M059J (cell line): Measurements from ENCODE around the gene NPHP4. TPM values are rescaled to one million over a fixed set of nuclear protein-coding genes. Genes with fewer than 3 reads are reported as not detected.

ENCODE experiments used
- DNase-seq: peaks from one replicate; pipeline ENCODE4 v3.0.0-alpha.2; 2012; ENCODE audit warnings: low read depth
- total RNA-seq: library from RNA; depleted of rRNA; stranded (reverse); fragments of >200 nt; shearing (Covaris generic); gene quantifications from 2 replicates; pipeline ENCODE4 v1.2.3, GENCODE V29; 2014

The NPHP4 gene
- total RNA-seq, 1 experiment from 2014 or later, result 7.8 TPM

- DNase-seq, result peak; percentile 8
Observed at GRCh38 chr1:5913078-5913845, 79.0 kb downstream of the NPHP4 start.

GRCh38 chr1:5911871-5912271 is 80.4 kb downstream of the NPHP4 start:
- no peak for DNase-seq

- no peak for DNase-seq
Observed at GRCh38 chr1:5911157-5911556, 81.1 kb downstream of the NPHP4 start.

- no peak for DNase-seq
Observed at GRCh38 chr1:5910666-5911065, 81.6 kb downstream of the NPHP4 start.

GRCh38 chr1:5910276-5910620 is 82.0 kb downstream of the NPHP4 start:
- DNase-seq, result no peak

- no peak for DNase-seq
Observed at GRCh38 chr1:5909576-5910275, 82.5 kb downstream of the NPHP4 start.

GRCh38 chr1:5908461-5909375 is 83.5 kb downstream of the NPHP4 start:
- DNase-seq, result no peak

GRCh38 chr1:5907966-5908365 is 84.3 kb downstream of the NPHP4 start:
- DNase-seq, result no peak

GRCh38 chr1:5907386-5907785 is 84.8 kb downstream of the NPHP4 start:
- no peak for DNase-seq

- no peak for DNase-seq
Observed at GRCh38 chr1:5906966-5907365, 85.3 kb downstream of the NPHP4 start.

- no peak for DNase-seq
Observed at GRCh38 chr1:5906116-5906515, 86.1 kb downstream of the NPHP4 start.

- no peak for DNase-seq
Observed at GRCh38 chr1:5905436-5905835, 86.8 kb downstream of the NPHP4 start.

- no peak for DNase-seq
Observed at GRCh38 chr1:5904551-5904950, 87.7 kb downstream of the NPHP4 start.

GRCh38 chr1:5903680-5904079 is 88.5 kb downstream of the NPHP4 start:
- DNase-seq, result no peak

- DNase-seq, result no peak
Observed at GRCh38 chr1:5903031-5903430, 89.2 kb downstream of the NPHP4 start.

- no peak for DNase-seq
Observed at GRCh38 chr1:5901841-5902240, 90.4 kb downstream of the NPHP4 start.

- no peak for DNase-seq
Observed at GRCh38 chr1:5901150-5901549, 91.1 kb downstream of the NPHP4 start.

GRCh38 chr1:5898266-5898665 is 94.0 kb downstream of the NPHP4 start:
- DNase-seq, result no peak

GRCh38 chr1:5896706-5897660 is 95.2 kb downstream of the NPHP4 start:
- DNase-seq, result no peak

GRCh38 chr1:5895446-5896406 is 96.5 kb downstream of the NPHP4 start:
- no peak for DNase-seq
